Measurements from ENCODE around the gene STAC3.

GRCh38 chr12:57250541-57250940 is 446 bp downstream of the STAC3 start:
- TF ChIP-seq FOXM1 (IDR thresholded peaks at IDR 0.05; ENCODE audit: borderline replicate concordance) (no peak), SP1 (IDR thresholded peaks at IDR 0.05) (no peak), LEF1 (IDR thresholded peaks at IDR 0.05; ENCODE audit: borderline replicate concordance) (no peak), FOXA1 (IDR thresholded peaks at IDR 0.05) (no peak), SUZ12 (IDR thresholded peaks at IDR 0.05) (no peak)
- TF ChIP-seq, protein P1, sequence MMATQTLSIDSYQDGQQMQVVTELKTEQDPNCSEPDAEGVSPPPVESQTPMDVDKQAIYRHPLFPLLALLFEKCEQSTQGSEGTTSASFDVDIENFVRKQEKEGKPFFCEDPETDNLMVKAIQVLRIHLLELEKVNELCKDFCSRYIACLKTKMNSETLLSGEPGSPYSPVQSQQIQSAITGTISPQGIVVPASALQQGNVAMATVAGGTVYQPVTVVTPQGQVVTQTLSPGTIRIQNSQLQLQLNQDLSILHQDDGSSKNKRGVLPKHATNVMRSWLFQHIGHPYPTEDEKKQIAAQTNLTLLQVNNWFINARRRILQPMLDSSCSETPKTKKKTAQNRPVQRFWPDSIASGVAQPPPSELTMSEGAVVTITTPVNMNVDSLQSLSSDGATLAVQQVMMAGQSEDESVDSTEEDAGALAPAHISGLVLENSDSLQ (IDR thresholded peaks at IDR 0.05): no peak

Measured in HEK293T (cell line).